Fibroblast of upper back skin (primary cell): Measurements from ENCODE around the gene ITLN2.
A peak's percentile ranks its signal among the peaks of the same experiment; 100 is the strongest.
"Not testable (repeated sequence)": the region's sequence is repeated elsewhere in the genome, so short reads cannot be mapped to it uniquely, and the experiment has no call there.

Experiments used
- DNase-seq: peaks from one replicate; pipeline ENCODE4 v3.0.0-alpha.2; 2013

Gene ITLN2

DNA sequence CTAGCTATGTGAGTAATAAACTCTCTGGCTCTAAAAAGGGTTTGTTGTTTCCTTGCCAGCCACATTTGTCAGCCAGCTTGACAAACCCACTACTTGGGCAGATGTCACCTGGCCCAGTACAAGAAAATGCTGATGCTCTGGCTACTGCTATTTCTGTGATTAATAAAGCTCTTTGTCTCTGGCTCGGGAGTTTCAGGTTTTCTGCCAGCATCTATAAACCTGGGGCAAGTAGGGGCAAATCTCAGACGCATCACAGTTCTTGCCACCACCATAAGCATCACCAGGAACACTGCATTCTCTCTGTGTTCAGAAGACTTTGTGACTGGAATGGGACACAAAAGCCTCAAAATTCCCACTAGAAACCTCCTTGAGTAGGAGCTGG is 2.5 kb downstream of the ITLN2 start:
- DNase-seq: no peak

DNA sequence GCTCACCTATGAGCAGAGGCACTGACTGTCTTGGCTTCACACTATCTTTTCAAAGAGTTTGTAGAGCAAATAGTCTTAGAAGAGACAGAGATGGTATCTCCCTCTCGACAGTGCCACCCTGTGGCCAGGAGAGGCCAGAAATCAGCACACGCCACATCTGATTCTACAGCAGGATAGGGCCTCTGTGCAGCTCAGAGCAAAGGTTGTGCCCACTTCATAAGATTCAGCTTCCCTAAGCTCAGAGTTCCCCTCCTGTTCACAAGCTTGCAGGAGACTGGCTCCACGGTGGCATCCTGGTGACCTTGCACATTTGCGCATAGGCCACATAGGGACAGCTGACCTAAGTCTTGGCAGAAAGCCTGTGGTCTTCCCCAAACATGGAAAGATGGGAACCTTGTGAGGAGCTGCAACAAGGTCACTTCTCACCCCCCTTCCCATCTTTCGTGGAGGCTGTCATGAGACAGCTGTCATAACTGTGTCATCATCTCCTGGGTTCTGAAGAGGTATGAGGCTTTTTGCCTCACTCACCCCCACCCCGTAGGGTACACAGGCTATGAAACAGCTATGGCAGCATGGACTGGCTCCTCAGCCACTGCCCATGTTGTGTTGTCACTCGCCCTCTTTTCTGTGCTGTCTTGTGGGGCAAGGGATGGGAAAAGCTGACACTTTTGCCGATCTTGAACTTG is 3.0 kb downstream of the ITLN2 start:
- DNase-seq: peak; percentile 36

DNA sequence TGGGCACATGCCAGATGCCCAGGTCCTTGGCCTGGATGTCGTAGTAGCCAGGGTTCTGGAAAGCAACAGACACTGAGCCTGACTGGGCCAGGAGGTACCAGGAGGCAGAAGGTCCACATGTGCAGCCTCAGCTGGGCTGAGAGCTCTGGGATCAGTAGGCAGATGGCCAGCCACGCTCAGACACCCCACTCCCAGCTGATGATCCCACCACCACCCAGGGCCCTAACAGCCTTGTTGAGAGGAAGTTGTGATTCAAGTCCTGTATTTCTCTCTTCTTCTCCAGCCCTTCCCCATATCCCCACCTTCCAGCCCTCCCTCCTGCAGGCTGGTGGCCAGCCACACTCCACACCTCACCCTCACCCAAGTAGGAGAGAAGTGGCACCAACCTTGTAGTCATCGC is 4.0 kb downstream of the ITLN2 start:
- DNase-seq: no peak

DNA sequence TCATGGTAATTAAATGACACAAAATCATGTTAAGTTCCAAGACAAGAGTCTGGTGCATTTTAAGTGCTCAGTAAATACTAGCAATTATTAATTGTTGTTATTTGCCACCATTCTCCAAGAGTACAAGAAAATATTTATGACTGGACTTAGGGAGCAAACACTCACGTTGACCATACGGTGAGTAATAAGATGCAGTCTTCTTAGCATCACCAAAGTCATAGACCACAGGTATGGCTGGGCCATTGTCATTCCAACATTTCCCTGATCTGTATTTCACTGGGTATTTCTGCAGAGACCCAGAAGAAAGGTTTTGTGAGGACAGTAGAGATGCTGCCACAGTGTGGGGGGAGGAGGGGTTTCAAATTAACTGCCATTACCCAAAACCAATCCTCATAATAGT is 4.7 kb downstream of the ITLN2 start:
- DNase-seq: no peak

DNA sequence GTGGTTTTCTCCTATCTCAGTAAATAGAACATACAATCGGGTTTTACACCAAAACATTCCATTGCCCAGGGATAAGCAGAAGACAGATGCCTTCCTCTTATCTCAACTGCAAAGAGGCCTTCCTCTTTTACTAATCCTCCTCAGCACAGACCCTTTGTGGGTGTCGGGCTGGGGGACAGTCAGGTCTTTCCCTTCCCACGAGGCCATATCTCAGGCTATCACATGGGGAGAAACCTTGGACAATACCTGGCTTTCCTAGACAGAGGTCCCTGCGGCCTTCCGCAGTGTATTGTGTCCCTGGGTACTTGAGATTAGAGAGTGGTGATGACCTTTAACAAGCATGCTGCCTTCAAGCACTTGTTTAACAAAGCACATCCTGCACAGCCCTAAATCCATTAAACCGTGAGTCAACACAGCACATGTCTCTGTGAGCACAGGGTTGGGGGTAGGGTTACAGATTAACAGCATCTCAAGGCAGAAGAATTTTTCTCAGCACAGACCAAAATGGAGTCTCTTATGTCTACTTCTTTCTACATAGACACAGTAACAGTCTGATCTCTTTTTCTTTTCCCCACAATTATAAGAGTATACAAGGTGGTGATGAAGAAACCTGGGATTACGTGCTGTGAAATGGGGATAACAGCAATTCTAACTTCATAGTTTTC is 5.3 kb downstream of the ITLN2 start:
- DNase-seq: peak; percentile 3

DNA sequence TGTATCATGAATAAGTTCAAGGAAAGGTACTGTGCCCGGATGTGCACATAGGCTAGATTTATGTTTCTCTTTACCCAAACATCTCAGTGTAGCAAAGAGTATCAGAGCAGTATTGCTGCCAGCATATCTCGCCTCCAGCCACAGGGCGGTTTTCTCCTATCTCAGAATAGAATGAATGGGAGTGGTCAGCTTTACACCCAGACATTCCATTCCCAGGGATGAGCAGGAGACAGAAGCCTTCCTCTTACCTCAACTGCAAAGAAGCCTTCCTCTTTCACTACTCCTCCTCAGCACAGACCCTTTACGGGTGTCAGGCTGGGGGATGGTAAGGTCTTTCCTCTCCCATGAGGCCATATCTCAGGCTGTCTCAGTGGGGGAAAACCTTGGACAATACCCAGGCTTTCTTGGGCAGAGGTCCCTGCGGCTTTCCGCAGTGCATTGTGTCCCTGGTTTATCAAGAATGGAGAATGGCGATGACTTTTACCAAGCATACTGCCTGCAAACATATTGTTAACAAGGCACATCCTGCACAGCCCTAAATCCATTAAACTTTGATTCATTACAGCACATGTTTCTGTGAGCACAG is 7.3 kb downstream of the ITLN2 start:
- not testable (repeated sequence) for DNase-seq

DNA sequence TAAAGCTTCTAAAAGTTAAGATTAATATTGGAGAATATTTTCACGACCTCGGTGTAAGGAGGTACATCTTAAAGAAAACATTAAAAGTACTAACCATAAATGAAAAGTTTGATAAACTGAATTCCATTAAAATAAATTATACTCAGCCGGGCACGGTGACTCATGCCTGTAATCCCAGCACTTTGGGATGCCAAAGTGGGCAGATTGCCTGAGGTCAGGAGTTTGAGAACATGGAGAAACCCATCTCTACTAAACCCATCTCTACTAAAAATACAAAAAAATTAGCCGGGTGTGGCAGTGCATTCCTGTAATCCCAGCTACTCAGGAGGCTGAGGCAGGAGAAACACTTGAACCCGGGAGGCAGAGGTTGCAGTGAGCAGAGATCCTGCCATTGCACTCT is 8.7 kb downstream of the ITLN2 start:
- DNase-seq: not testable (repeated sequence)

DNA sequence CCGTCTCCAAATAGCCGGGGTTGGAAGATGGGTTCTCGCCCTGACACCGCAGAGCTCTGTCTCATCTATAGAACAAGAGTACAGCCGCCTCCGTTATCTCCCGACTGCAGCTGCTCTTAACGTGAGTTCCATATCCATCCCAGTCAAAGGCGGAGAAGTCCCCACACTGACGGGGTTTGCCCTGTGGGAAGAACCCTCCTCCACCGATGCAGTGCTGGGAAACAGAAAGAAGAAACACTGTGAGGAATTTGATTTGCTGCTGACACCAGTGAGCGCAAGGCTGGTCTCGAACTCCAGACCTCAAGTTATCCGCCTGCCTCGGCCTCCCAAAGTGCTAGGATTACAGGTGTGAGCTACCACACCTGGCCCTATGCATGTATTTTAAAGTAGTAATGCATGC is 9.5 kb downstream of the ITLN2 start:
- DNase-seq: no peak

DNA sequence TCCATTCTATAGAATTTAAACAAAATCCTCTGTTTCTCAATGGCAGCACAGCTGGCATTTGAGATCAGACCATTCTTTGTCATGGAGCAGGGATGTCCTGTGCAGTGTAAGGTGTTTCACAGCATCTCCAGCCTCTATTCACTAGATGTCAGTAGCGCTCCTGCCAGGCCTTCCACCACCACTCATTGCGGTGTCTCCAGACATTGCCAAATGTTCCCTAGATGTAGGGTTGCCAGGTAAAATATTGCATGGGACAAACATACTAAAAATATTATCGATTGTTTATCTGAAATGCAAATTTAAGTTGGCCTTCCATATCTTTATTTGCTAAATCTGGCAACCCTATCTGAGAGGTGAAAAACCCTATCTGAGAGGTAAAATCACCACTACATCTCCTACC is 11.7 kb downstream of the ITLN2 start:
- no peak for DNase-seq

DNA sequence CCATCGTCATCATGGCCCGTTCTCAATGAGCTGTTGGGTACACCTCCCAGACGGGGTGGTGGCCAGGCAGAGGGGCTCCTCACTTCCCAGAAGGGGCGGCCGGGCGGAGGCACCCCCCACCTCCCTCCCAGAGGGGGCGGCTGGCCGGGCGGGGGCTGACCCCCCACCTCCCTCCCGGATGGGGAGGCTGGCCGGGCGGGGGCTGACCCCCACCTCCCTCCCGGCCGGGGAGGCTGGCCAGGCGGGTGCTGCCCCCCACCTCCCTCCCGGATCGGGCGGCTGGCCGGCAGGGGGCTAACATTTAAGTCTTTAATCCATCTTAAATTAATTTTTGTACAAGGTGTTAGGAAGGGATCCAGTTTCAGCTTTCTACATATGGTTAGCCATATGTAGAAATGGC is 17.9 kb downstream of the ITLN2 start:
- not testable (repeated sequence) for DNase-seq

DNA sequence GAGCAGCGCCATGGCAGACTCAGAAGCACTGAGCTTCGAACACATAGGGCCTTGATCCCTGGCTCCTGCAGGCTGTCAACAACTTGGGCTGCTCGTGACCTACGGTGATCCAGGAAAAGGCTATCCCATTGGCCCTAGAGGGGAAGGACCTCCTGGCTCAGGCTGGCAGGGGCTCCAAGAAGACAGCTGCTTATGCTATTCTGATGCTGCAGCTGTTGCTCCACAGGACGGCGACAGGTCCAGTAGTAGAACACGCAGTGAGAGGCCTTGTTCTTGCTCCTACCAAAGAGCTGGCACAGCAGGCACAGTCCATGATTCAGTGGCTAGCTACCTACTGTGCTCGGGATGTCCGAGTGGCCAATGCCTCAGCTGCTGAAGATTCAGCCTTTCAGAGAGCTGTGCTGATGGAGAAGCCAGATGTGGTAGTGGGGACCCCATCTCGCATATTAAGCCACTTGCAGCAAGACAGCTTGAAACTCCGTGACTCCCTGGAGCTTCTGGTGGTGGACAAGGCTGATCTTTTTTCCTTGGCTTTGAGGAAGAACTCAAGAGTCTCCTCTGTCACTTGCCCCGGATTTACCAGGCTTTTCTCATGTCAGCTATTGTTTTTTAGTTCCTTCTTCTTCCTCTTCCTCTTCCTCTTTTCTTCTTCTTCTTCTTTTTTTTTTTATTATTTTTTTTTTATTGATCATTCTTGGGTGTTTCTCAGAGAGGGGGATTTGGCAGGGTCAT is 18.9 kb downstream of the ITLN2 start:
- DNase-seq: no peak

DNA sequence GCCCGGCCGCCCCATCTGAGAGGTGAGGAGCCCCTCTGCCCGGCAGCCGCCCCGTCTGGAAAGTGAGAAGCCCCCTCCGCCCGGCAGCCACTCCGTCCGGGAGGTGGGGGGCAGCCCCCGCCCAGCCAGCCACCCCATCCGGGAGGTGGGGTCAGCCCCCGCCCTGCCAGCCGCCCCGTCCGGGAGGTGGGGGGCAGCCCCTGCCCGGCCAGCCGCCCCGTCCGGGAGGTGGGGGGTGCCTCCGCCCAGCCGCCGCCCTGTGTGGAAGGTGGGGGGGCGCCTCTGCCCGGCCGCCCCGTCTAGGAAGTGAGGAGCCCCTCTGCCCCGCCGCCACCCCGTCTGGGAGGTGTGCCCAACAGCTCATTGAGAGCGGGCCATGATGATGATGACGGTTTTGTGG is 21.3 kb downstream of the ITLN2 start:
- DNase-seq: not testable (repeated sequence)

DNA sequence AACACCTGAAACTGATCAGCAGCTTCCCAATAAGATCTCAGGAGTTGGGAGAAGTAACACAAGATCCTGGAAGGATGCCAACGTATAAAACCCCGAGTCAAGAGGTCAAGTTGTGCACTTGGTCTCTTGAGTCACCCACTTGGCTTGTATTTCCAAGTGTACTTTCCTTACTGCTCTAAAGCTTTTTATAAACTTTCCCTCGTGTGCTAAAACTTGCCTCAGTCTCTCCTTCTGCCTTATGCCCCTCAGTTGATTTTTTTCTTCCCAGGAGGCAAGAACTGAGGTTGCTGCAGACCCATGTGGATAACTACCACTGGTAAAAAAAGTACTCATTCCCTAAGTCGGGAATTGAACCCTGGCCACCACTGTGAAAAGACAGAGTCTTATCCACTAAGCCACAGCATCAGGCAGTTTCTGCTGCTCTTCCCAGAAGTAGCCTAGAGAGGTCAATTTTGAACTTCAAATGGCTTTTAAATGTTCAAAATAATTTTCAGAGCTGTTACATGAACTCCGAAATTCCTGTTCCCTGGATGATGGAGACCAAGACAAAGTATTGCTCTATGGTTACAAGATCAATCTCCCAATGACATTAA is 28.9 kb downstream of the ITLN2 start:
- DNase-seq: no peak

DNA sequence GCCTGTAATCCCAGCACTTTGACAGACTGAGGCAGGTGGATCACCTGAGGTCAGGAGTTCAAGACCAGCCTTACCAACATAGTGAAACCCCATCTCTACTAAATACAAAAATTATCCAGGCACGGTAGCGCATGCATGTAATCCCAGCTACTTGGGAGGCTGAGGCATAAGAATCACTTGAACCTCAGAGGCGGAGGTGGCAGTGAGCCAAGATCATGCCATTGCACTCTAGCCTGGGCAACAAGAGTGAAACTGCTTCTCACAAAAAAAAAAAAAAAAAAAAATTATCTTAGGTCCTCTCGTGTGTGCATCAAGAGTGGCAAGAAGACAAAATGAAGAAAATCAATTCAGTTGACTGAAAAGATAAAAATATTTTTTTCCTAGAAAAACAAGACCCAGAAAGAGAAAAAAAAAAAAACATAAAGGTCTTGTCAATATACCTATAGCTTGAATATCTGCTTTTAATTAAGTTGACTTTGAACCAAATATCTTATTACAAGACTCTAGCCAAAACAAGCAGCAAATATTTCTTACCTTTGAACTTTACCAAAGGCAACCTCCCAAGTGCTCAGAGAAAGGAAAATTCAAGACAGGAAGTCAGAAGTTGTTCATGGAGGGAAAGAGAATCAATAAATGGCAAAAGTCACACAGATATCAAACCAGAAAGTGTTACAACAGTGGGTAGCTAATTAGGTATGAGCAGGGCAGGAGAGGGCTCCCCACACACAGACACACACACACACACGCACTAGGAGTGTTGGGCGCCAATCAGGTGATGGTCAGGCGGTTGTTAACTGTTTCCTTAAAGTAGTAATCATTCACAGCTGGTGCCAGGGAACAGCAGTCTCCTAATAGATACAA is 29.6 kb downstream of the ITLN2 start:
- no peak for DNase-seq

DNA sequence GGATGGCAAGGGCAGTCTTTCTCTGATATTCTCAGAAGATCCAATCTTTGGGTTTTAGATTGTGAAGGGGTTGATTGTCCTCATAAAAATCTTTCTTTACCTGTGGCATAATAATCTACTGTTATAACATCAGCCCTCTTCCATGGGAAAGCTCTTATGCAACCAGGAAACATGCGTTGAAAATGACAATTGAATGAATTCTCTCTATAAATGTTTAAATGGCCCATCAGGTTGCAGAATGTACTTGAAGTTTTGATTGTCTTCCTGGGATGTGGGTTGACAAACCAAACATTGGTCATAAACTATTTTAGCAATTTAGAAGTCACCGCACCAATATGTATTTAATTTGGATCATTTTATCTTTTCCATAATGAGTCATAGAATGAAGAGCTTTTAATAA is 37.9 kb downstream of the ITLN2 start:
- no peak for DNase-seq

DNA sequence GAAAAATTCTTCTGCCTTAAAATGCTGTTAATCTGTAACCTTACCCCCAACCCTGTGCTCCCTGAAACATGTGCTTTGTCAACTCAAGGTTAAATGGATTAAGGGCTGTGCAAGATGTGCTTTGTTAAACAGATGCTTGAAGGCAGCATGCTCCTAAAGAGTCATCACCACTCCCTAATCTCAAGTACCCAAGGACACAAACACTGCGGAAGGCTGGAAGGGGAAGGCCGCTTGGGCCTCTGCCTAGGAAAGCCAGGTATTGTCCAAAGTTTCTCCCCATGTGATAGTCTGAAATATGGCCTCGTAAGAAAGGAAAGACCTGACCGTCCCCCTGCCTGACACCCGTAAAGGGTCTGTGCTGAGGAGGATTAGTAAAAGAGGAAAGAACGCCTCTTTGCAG is 41.4 kb downstream of the ITLN2 start:
- not testable (repeated sequence) for DNase-seq

DNA sequence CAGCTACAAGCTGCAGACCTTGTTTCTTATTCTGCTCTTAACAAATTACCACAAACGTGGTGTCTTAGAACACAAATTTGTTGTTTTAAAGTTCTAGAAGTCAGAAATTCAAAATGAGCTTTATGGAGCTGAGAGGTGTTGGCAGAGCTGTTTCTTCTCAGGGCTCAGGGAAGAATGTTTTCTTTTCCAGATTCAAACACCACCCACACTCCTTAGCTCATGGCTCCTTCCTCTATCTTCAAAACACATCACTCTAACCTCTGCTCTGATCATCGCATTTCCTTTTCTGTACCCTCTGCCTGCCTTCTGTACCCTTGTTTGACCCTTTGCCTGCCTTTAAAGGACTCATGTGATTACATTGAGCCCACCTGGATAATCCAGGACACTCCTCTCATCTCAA is 42.7 kb downstream of the ITLN2 start:
- DNase-seq: no peak

DNA sequence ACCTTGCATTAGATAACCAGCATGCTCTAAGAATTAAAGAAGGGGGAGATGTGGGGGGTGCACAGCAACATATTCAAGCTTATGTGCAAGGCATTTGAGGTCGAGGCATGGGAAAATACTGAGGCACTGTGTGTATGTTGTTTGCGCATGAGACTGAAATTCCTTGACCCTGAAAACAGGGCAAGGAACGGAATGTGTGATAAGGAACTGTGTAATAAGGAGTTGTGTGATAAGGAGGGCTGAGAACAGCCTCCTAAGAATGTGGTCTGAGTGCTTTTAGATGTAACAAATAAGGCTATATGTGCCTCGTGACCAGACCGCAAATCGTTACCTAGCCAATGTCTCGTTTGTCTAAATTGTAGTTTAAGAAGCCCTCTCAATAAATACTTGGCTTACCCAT is 43.2 kb downstream of the ITLN2 start:
- no peak for DNase-seq

DNA sequence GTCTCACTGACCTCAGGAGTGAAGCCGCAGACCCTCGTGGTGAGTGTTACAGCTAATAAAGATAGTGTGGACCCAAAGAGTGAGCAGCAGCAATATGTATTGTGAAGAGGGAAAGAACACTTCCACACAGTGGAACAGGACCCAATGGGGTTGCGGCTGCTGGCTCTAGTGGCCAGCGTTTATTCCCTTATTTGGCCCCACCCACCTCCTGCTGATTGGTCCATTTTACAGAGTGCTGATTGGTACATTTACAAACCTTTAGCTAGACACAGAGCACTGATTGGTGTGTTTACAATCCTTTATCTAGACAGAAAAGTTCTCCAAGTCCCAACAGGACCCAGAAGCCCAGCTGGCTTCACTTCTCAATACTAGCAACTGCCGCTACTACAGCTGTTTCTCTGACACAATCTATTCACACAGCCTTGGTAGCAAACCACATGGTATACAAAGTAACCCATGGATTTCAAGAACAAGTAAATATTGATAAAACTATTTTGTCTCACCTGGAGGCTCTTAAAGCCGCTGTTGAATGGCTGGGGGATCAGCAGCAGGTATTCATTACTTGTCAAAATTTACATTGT is 44.3 kb downstream of the ITLN2 start:
- DNase-seq: no peak

DNA sequence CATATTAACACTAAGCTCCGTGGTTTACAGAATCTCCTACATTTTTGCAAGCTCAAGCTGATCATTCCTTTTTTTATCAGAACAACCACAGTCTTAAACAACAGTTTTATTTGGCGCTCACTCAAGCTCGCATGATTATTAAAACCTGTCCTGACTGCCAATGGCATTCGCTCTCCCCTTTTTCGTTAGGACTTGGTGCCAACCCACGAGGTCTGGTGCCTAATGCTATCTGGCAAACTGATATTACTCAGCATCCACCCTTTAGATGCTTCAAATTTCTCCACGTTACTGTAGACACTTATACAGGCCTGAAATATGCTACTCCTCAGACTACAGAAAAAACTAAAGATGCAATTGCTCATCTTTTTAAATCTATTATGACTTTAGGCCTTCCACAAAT is 46.6 kb downstream of the ITLN2 start:
- DNase-seq: no peak

DNA sequence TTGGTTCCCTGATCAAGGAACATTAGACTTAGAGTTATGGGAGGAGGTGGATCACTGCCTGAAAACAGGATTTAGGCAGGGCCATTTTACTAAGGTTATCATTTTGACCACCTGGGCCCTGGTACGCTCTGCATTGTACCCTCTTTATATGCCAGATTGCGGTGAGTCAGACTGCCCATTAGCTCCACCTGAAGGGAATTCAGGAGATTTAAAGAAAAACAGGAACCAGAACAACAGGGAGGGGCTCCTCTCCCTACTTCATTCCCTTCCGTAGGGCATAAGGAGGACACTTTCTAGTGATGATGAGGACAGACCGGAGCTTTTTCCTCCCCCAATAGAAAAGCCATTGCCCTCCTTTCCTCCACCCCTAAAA is 49.0 kb downstream of the ITLN2 start:
- DNase-seq: no peak
